Loucy (cell line): ENCODE data around the gene CHI3L2.

Experiments used
- H2AFZ ChIP-seq: fragments of 200-600 bp; sonication (generic); 2 replicates; pipeline ENCODE4 v1.6.0; 2016; ENCODE audit warnings: antibody characterized with exemption, mild to moderate bottlenecking, low read length, moderate library complexity
- H3F3A ChIP-seq: fragments of 200-600 bp; 2 replicates; pipeline ENCODE4 v1.6.0; 2016; ENCODE audit warnings: antibody characterized with exemption, low read depth, mild to moderate bottlenecking
- H3K27me3 ChIP-seq: fragments of 200-600 bp; sonication (generic); 2 replicates; pipeline ENCODE4 v1.6.1; 2014; ENCODE audit warnings: low read length, mild to moderate bottlenecking; ENCODE audit not compliant: insufficient read depth, poor library complexity, severe bottlenecking
- H3K36me3 ChIP-seq: fragments of 200-600 bp; sonication (generic); 2 replicates; pipeline ENCODE4 v1.6.1; 2016; ENCODE audit warnings: low read length; ENCODE audit not compliant: insufficient read depth
- H3K4me1 ChIP-seq: fragments of 200-600 bp; sonication (generic); 2 replicates; pipeline ENCODE4 v1.5.1; 2014; ENCODE audit warnings: low read length, mild to moderate bottlenecking; ENCODE audit not compliant: insufficient read depth, poor library complexity, severe bottlenecking
- H3K4me2 ChIP-seq: fragments of 200-600 bp; sonication (generic); 2 replicates; pipeline ENCODE4 v1.6.0; 2014; ENCODE audit warnings: antibody characterized with exemption, low read length, low read depth, mild to moderate bottlenecking; ENCODE audit not compliant: poor library complexity, severe bottlenecking
- H3K4me3 ChIP-seq: fragments of 200-600 bp; sonication (generic); 2 replicates; pipeline ENCODE4 v1.5.1; 2014; ENCODE audit warnings: low read length, mild to moderate bottlenecking, mixed read lengths; ENCODE audit not compliant: poor library complexity, severe bottlenecking
- H3K79me2 ChIP-seq: fragments of 200-600 bp; sonication (generic); 2 replicates; pipeline ENCODE4 v1.6.1; 2014; ENCODE audit warnings: low read length; ENCODE audit not compliant: insufficient read depth
- H3K9ac ChIP-seq: fragments of 200-600 bp; sonication (generic); 2 replicates; pipeline ENCODE4 v1.6.0; 2014; ENCODE audit warnings: mild to moderate bottlenecking, low read depth, low read length, moderate library complexity; ENCODE audit not compliant: poor library complexity, severe bottlenecking
- H3K9me2 ChIP-seq: fragments of 200-600 bp; sonication (generic); replicated peaks from 2 replicates; pipeline ENCODE4 v1.6.1; 2016; ENCODE audit warnings: low read depth, low read length, mixed read lengths
- H3K9me3 ChIP-seq: fragments of 200-600 bp; sonication (generic); 2 replicates; pipeline ENCODE4 v1.6.1; 2014; ENCODE audit warnings: mild to moderate bottlenecking, antibody characterized with exemption, low read length, low read depth; ENCODE audit not compliant: insufficient read depth
- H4K20me1 ChIP-seq: fragments of 200-600 bp; sonication (generic); 2 replicates; pipeline ENCODE4 v1.6.0; 2014; ENCODE audit warnings: antibody characterized with exemption, low read length, mild to moderate bottlenecking; ENCODE audit not compliant: insufficient read depth, poor library complexity, severe bottlenecking
- CTCF ChIP-seq: fragments of 200-600 bp; sonication (generic); conservative IDR thresholded peaks from 2 replicates; pipeline ENCODE4 v1.5.1; 2014; ENCODE audit warnings: mild to moderate bottlenecking, antibody characterized with exemption, low read length
- EZH2phosphoT487 ChIP-seq: fragments of 200-600 bp; IDR thresholded peaks from 2 replicates; pipeline ENCODE4 v1.6.1; 2018; ENCODE audit warnings: antibody characterized with exemption, mild to moderate bottlenecking, moderate library complexity, borderline replicate concordance

CHI3L2 gene

GRCh38 chr1:111183308-111184069, 44.0 kb upstream of the CHI3L2 start:
- Histone ChIP-seq H3K4me2 (no peak overlapping the region), H3K79me2 (no peaks in the 10 kb centered on the region), H3K4me3 (no peak overlapping the region), H3F3A (no peaks in the 10 kb centered on the region), H3K36me3 (peaks cover 48% of the 10 kb centered on the region; the same call in 1 of the 2 replicates), H3K4me1 (peaks cover under 1% of the 10 kb centered on the region), H3K27me3 (no peaks in the 10 kb centered on the region), H3K9me2 (no peaks in the 10 kb centered on the region), H3K9ac (no peak overlapping the region), H3K9me3 (no peaks in the 10 kb centered on the region), H2AFZ (no peak overlapping the region), H4K20me1 (no peaks in the 10 kb centered on the region)
- TF ChIP-seq EZH2phosphoT487: no peak
- TF ChIP-seq CTCF: no peak

- Histone ChIP-seq H3K9me2 (no peaks in the 10 kb centered on the region), H3K4me2 (no peak overlapping the region), H3F3A (no peaks in the 10 kb centered on the region), H4K20me1 (no peaks in the 10 kb centered on the region), H3K79me2 (no peaks in the 10 kb centered on the region), H3K27me3 (no peaks in the 10 kb centered on the region), H3K36me3 (peaks cover 41% of the 10 kb centered on the region; the same call in 1 of the 2 replicates), H3K4me3 (no peak overlapping the region), H3K9me3 (no peaks in the 10 kb centered on the region), H2AFZ (no peak overlapping the region), H3K9ac (no peak overlapping the region), H3K4me1 (peaks cover 9% of the 10 kb centered on the region)
- TF ChIP-seq CTCF (no peak), EZH2phosphoT487 (no peak)
Measured at GRCh38 chr1:111184663-111185062, 42.9 kb upstream of the CHI3L2 start.

- Histone ChIP-seq H3K4me2 (no peak overlapping the region), H3K36me3 (peaks cover 16% of the 10 kb centered on the region; the same call in 1 of the 2 replicates), H3K4me1 (peaks cover 9% of the 10 kb centered on the region), H3K27me3 (no peaks in the 10 kb centered on the region), H3K79me2 (no peaks in the 10 kb centered on the region), H4K20me1 (no peaks in the 10 kb centered on the region), H3K9me3 (no peaks in the 10 kb centered on the region), H2AFZ (no peak overlapping the region), H3K9me2 (no peaks in the 10 kb centered on the region), H3F3A (no peaks in the 10 kb centered on the region), H3K4me3 (no peak overlapping the region), H3K9ac (no peak overlapping the region)
- TF ChIP-seq EZH2phosphoT487: no peak
- no peak for TF ChIP-seq CTCF
Measured at GRCh38 chr1:111190931-111191451, 36.5 kb upstream of the CHI3L2 start.
